Measurements from ENCODE around the gene RNASET2. TPM values are rescaled to one million over a fixed set of nuclear protein-coding genes. Genes with fewer than 3 reads are reported as not detected.

RNASET2 gene
- total and polyA plus RNA-seq, 2 of the 13 experiments (the other 11 are each of a cell fraction or from before 2014, with no cell fraction given) = 44.6 to 597 TPM

GRCh38 chr6:166933396-166933795 is 23.0 kb downstream of the RNASET2 start:
- no peak for FAIRE-seq
- intact Hi-C loops (cut with micrococcal nuclease; ENCODE audit: unreplicated experiment) = no loop called here
- no TSS peak for BruUV-seq (replicated peaks)
- H2AFZ ChIP-seq (ENCODE audit: low read length) = no peak overlapping the region
- no peaks in the 10 kb centered on the region for H3K27me3 ChIP-seq (ENCODE audit: control insufficient read depth in 1 of 2, insufficient read depth in 2 of 2, low read length in 2 of 2)
- POLR2A ChIA-PET = no interaction called here
- no peaks in the 10 kb centered on the region for H3K4me1 ChIP-seq (ENCODE audit: insufficient read depth, low read length)
- no peak for ATAC-seq
- no peak overlapping the region for H3K4me2 ChIP-seq (ENCODE audit: low read depth, low read length)
- H3K9me3 ChIP-seq (ENCODE audit: low read length) = no peaks in the 10 kb centered on the region
- in situ Hi-C loops (cut with HindIII; ENCODE audit: extremely low pct_ligation_motif_present, low pct_unique_long_range_greater_than_20kb) = no loop called here
- peaks cover 67 to 97% of the 10 kb centered on the region in 2 experiments for H3K36me3 ChIP-seq (replicated peaks in 1 of 2; ENCODE audit: control insufficient read depth in 1 of 2, insufficient read depth in 2 of 2, low read length in 2 of 2)
- DNase-seq (ENCODE audit: low spot score) = no peak
- H3K9ac ChIP-seq (ENCODE audit: insufficient read depth, low read depth, low read length) = no peak overlapping the region
- 98% methylated on average over 6 of the region's 6 CpGs for WGBS (ENCODE audit: low lambda C conversion rate)
- peaks cover 46% of the 10 kb centered on the region for H4K20me1 ChIP-seq (ENCODE audit: insufficient read depth, low read length)
- CTCF ChIA-PET (ENCODE audit: low intra/inter-chr PET ratio, low total read pairs) = no interaction called here
- no peak overlapping the region for H3K27ac ChIP-seq (ENCODE audit: extremely low read length, insufficient read depth, low read length)
- no peak overlapping the region for H3K4me3 ChIP-seq (replicated peaks in 1 of 3; ENCODE audit: insufficient read depth in 1 of 3, low read depth in 2 of 3, low read length in 3 of 3)
- H3K79me2 ChIP-seq (ENCODE audit: insufficient read depth, low read length) = peaks cover 6% of the 10 kb centered on the region
- TF ChIP-seq, protein P1, sequence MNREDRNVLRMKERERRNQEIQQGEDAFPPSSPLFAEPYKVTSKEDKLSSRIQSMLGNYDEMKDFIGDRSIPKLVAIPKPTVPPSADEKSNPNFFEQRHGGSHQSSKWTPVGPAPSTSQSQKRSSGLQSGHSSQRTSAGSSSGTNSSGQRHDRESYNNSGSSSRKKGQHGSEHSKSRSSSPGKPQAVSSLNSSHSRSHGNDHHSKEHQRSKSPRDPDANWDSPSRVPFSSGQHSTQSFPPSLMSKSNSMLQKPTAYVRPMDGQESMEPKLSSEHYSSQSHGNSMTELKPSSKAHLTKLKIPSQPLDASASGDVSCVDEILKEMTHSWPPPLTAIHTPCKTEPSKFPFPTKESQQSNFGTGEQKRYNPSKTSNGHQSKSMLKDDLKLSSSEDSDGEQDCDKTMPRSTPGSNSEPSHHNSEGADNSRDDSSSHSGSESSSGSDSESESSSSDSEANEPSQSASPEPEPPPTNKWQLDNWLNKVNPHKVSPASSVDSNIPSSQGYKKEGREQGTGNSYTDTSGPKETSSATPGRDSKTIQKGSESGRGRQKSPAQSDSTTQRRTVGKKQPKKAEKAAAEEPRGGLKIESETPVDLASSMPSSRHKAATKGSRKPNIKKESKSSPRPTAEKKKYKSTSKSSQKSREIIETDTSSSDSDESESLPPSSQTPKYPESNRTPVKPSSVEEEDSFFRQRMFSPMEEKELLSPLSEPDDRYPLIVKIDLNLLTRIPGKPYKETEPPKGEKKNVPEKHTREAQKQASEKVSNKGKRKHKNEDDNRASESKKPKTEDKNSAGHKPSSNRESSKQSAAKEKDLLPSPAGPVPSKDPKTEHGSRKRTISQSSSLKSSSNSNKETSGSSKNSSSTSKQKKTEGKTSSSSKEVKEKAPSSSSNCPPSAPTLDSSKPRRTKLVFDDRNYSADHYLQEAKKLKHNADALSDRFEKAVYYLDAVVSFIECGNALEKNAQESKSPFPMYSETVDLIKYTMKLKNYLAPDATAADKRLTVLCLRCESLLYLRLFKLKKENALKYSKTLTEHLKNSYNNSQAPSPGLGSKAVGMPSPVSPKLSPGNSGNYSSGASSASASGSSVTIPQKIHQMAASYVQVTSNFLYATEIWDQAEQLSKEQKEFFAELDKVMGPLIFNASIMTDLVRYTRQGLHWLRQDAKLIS (CRISPR knock-in tag; IDR thresholded peaks at IDR 0.05) = no peak
- no peak for TF ChIP-seq ZC3H4 (CRISPR knock-in tag; IDR thresholded peaks at IDR 0.05; ENCODE audit: borderline replicate concordance)
- TF ChIP-seq RFX1 (IDR thresholded peaks at IDR 0.05) = no peak
- no peak for TF ChIP-seq ZNF382 (CRISPR knock-in tag; IDR thresholded peaks at IDR 0.05; ENCODE audit: borderline replicate concordance)
- no peak for TF ChIP-seq ZNF501 (CRISPR knock-in tag; IDR thresholded peaks at IDR 0.05)
- no peak for TF ChIP-seq ATAD3A (CRISPR knock-in tag; IDR thresholded peaks at IDR 0.05)
- TF ChIP-seq, protein P2, sequence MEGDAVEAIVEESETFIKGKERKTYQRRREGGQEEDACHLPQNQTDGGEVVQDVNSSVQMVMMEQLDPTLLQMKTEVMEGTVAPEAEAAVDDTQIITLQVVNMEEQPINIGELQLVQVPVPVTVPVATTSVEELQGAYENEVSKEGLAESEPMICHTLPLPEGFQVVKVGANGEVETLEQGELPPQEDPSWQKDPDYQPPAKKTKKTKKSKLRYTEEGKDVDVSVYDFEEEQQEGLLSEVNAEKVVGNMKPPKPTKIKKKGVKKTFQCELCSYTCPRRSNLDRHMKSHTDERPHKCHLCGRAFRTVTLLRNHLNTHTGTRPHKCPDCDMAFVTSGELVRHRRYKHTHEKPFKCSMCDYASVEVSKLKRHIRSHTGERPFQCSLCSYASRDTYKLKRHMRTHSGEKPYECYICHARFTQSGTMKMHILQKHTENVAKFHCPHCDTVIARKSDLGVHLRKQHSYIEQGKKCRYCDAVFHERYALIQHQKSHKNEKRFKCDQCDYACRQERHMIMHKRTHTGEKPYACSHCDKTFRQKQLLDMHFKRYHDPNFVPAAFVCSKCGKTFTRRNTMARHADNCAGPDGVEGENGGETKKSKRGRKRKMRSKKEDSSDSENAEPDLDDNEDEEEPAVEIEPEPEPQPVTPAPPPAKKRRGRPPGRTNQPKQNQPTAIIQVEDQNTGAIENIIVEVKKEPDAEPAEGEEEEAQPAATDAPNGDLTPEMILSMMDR (CRISPR knock-in tag; IDR thresholded peaks at IDR 0.05) = no peak
- no peak for TF ChIP-seq ZNF552 (CRISPR knock-in tag; IDR thresholded peaks at IDR 0.05; ENCODE audit: borderline replicate concordance)
- no peak for TF ChIP-seq TAF15 (IDR thresholded peaks at IDR 0.05; ENCODE audit: low read depth, low read length, poor library complexity, severe bottlenecking)
- no peak for TF ChIP-seq ZBTB26 (CRISPR knock-in tag; IDR thresholded peaks at IDR 0.05; ENCODE audit: borderline replicate concordance)
- TF ChIP-seq REXO4 (CRISPR knock-in tag; IDR thresholded peaks at IDR 0.05; ENCODE audit: borderline replicate concordance) = no peak
- TF ChIP-seq SKIL (CRISPR knock-in tag; IDR thresholded peaks at IDR 0.05; ENCODE audit: borderline replicate concordance) = no peak
- TF ChIP-seq CENPT (CRISPR knock-in tag; IDR thresholded peaks at IDR 0.05; ENCODE audit: low read depth) = no peak
- TF ChIP-seq YEATS4 (CRISPR knock-in tag; IDR thresholded peaks at IDR 0.05; ENCODE audit: borderline replicate concordance) = no peak
- no peak for TF ChIP-seq NR2F6 (IDR thresholded peaks at IDR 0.05)
- no peak for TF ChIP-seq NR2F6 (CRISPR knock-in tag; IDR thresholded peaks at IDR 0.05)
- TF ChIP-seq ZNF747 (CRISPR knock-in tag; IDR thresholded peaks at IDR 0.05; ENCODE audit: borderline replicate concordance) = no peak

All from HepG2 (cell line).